ENCODE measurements around the gene ZIM2. TPM values are rescaled to one million over a fixed set of nuclear protein-coding genes. Genes with fewer than 3 reads are reported as not detected.

Gene ZIM2
- total RNA-seq, 1 experiment from 2014 or later, result not detected

DNA sequence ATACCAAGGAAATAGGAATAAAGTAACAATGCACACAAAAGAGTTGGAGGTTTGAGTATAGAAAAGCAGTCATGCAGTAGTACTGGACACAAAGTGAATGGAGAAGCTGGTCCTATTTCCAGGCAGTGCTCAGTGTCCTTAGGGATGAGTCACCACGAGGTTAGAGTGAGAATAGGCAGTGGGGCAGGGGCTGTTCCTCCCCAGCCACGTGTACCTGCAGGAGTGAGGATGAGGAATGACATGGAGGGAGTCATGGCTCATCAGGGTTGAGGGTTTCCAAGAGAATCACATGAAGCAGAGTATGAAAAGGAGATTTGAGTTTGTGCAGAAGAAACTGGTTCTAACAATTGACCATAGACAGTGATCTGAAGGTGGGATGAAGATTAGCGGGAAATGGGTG is 94.2 kb downstream of the ZIM2 start:
- no peak for TF ChIP-seq CTCF (IDR thresholded peaks at IDR 0.05; ENCODE audit: unreplicated experiment)
- Mint-ChIP-seq H3K4me3 (ENCODE audit: unreplicated experiment) (no peak overlapping the region), H3K36me3 (ENCODE audit: insufficient read depth, unreplicated experiment) (no peaks in the 10 kb centered on the region), H3K27me3 (ENCODE audit: insufficient read depth, unreplicated experiment) (no peaks in the 10 kb centered on the region), H3K9me3 (ENCODE audit: unreplicated experiment) (peaks cover 45% of the 10 kb centered on the region), H3K27ac (ENCODE audit: low read depth, unreplicated experiment) (no peak overlapping the region), H3K4me1 (ENCODE audit: insufficient read depth, unreplicated experiment) (no peaks in the 10 kb centered on the region)
- intact Hi-C loops (cut with micrococcal nuclease), result no loop called here
- no peak for DNase-seq (ENCODE audit: unreplicated experiment)
- ChIA-PET POLR2A (no interaction called here), CTCF (interaction anchor here (0.7 to 1.6 kb wide), 2 partner anchors 8 to 118 kb away, joined by 3 to 7 read pairs; no protein-coding TSS in a partner anchor)
- no TSS peak for BruUV-seq (replicated peaks)

DNA sequence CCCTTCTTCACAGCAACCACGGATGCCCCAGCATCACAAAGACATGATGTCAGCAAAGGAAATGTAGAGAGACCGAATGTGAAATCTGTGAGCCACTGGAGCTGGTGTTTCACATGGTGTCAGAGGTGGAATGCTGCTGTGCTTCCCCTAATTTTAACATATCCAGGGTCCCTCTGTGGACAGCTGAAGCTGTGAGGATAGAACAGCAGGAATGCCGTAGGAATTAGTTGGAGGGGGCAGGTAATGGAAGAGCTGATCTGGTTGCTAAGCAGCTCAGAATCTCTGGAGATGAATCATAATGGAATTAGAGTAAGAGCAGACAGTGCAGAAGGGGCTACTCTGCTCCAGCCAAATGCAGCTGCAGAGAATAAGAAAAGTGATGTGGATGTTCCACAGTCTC is 100.0 kb downstream of the ZIM2 start:
- no peaks in the 10 kb centered on the region for H3K27me3 Mint-ChIP-seq (ENCODE audit: insufficient read depth, unreplicated experiment)
- BruUV-seq (replicated peaks), result no TSS peak
- no peak overlapping the region for H3K27ac Mint-ChIP-seq (ENCODE audit: low read depth, unreplicated experiment)
- ChIA-PET POLR2A (no interaction called here), CTCF (no interaction called here)
- no peak for TF ChIP-seq CTCF (IDR thresholded peaks at IDR 0.05; ENCODE audit: unreplicated experiment)
- no peaks in the 10 kb centered on the region for H3K4me1 Mint-ChIP-seq (ENCODE audit: insufficient read depth, unreplicated experiment)
- intact Hi-C loops (cut with micrococcal nuclease), result no loop called here
- H3K4me3 Mint-ChIP-seq (ENCODE audit: unreplicated experiment), result no peak overlapping the region
- no peak for DNase-seq (ENCODE audit: unreplicated experiment)
- H3K9me3 Mint-ChIP-seq (ENCODE audit: unreplicated experiment), result peaks cover 50% of the 10 kb centered on the region
- H3K36me3 Mint-ChIP-seq (ENCODE audit: insufficient read depth, unreplicated experiment), result no peaks in the 10 kb centered on the region

DNA sequence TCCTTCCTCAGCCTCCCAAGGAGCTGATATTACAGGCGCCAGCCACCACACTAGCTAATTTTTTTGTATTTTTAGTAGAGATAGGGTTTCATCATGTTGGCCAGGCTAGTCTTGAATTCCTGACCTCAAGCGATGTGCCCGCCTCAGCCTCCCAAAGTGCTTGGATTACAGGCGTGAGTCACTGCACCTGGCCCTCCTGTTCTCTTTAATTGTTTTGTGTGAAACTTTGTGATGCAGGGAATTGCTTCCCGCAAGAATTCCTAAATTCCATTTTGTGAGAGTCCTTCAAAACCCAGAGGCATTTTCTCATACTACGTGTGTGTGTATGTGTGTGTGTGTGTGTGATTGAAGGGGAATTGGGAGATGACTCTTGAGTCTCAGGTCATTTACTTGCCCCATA is 104.0 kb downstream of the ZIM2 start:
- Mint-ChIP-seq H3K9me3 (ENCODE audit: unreplicated experiment) (peaks cover 56% of the 10 kb centered on the region), H3K36me3 (ENCODE audit: insufficient read depth, unreplicated experiment) (no peaks in the 10 kb centered on the region), H3K27me3 (ENCODE audit: insufficient read depth, unreplicated experiment) (no peaks in the 10 kb centered on the region), H3K27ac (ENCODE audit: low read depth, unreplicated experiment) (no peak overlapping the region), H3K4me3 (ENCODE audit: unreplicated experiment) (no peak overlapping the region), H3K4me1 (ENCODE audit: insufficient read depth, unreplicated experiment) (no peaks in the 10 kb centered on the region)
- no TSS peak for BruUV-seq (replicated peaks)
- intact Hi-C loops (cut with micrococcal nuclease), result no loop called here
- CTCF ChIA-PET, result no interaction called here
- POLR2A ChIA-PET, result no interaction called here
- no peak for TF ChIP-seq CTCF (IDR thresholded peaks at IDR 0.05; ENCODE audit: unreplicated experiment)
- DNase-seq (ENCODE audit: unreplicated experiment), result no peak

DNA sequence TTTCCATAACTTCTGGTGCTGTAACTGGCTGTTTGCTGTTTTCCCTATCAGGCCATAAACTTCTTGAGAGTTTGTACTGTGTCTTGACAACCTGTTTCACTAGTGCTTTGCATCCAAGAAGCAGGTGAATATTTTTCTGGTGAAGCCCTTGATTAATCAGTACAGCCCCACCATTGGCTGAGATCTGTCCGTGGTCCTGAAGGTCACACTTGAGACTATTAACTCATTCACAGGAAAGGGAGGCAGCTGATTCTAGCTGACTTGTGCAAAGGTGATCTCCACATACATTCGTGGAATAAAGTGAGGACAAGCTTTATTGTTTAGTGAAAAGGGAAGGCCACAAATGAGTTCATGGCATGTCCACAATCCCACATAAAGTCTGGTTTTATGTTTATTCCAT is 107.5 kb downstream of the ZIM2 start:
- no peak for DNase-seq (ENCODE audit: unreplicated experiment)
- no TSS peak for BruUV-seq (replicated peaks)
- H3K36me3 Mint-ChIP-seq (ENCODE audit: insufficient read depth, unreplicated experiment), result no peaks in the 10 kb centered on the region
- no peak overlapping the region for H3K27ac Mint-ChIP-seq (ENCODE audit: low read depth, unreplicated experiment)
- POLR2A ChIA-PET, result no interaction called here
- no peaks in the 10 kb centered on the region for H3K4me1 Mint-ChIP-seq (ENCODE audit: insufficient read depth, unreplicated experiment)
- no peak overlapping the region for H3K4me3 Mint-ChIP-seq (ENCODE audit: unreplicated experiment)
- no peak for TF ChIP-seq CTCF (IDR thresholded peaks at IDR 0.05; ENCODE audit: unreplicated experiment)
- CTCF ChIA-PET, result no interaction called here
- no peaks in the 10 kb centered on the region for H3K27me3 Mint-ChIP-seq (ENCODE audit: insufficient read depth, unreplicated experiment)
- peaks cover 43% of the 10 kb centered on the region for H3K9me3 Mint-ChIP-seq (ENCODE audit: unreplicated experiment)
- intact Hi-C loops (cut with micrococcal nuclease), result no loop called here
